ENCODE measurements around the gene DNAH8. TPM values are rescaled to one million over a fixed set of nuclear protein-coding genes. Genes with fewer than 3 reads are reported as not detected.

The DNAH8 gene
- total and polyA plus RNA-seq, 4 donors: 0.01 to 0.37 (median 0.11) TPM

DNA sequence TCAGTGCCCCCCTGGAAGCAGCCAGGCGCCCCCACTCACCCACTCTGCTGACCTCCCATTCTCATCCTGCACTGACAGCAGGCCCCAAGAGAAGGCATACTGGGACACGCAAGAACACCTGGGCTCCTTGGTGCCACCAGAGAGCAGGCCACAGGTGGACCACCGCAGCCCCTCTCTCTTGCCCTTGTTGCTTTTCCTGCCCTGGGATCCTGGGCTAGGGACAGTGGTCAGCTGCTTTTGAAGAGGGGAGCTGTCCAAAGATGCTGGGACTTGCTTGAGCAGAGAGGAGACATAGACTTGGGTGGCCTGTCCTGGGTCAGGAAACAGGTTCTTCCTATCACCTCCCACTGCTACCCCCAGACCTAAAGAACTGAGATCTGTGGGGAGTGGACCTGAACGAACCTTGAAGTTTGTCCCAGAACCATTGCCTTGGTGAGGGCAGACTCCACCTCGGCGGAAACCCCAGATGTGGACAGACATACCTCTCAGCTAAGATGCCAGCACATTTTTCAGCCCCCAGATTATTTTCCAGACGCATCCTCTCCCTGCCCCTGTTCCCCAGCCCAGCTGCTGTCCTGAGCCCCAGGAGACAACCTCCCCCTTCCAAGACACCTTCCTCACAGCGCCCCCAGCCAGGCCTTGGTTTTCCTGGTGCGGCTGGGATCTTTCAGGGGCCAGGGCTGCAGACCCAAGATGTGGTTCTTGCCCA, 334.6 kb downstream of the DNAH8 start:
- H3K36me3 ChIP-seq (ENCODE audit: control insufficient read depth in 4 of 4, insufficient read depth in 4 of 4, low read length in 4 of 4): no peaks in the 10 kb centered on the region
- TF ChIP-seq, protein P1, sequence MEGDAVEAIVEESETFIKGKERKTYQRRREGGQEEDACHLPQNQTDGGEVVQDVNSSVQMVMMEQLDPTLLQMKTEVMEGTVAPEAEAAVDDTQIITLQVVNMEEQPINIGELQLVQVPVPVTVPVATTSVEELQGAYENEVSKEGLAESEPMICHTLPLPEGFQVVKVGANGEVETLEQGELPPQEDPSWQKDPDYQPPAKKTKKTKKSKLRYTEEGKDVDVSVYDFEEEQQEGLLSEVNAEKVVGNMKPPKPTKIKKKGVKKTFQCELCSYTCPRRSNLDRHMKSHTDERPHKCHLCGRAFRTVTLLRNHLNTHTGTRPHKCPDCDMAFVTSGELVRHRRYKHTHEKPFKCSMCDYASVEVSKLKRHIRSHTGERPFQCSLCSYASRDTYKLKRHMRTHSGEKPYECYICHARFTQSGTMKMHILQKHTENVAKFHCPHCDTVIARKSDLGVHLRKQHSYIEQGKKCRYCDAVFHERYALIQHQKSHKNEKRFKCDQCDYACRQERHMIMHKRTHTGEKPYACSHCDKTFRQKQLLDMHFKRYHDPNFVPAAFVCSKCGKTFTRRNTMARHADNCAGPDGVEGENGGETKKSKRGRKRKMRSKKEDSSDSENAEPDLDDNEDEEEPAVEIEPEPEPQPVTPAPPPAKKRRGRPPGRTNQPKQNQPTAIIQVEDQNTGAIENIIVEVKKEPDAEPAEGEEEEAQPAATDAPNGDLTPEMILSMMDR (IDR thresholded peaks at IDR 0.05; ENCODE audit: control extremely low read depth, extremely low read depth): no peak
- DNase-seq (no peak), ATAC-seq (ENCODE audit: insufficient read depth, low FRiP score) (no peak)
- no peaks in the 10 kb centered on the region for H3K9me3 ChIP-seq (ENCODE audit: control insufficient read depth in 4 of 4, insufficient read depth in 3 of 4, low read length in 3 of 4)
- whole genome bisulfite sequencing, 2 donors: 89 to 90% methylated on average over 9 of the region's 9 CpGs
- H3K4me1 ChIP-seq (ENCODE audit: control insufficient read depth in 5 of 5, insufficient read depth in 5 of 5, low read length in 5 of 5): peaks cover 0 to 8% (median 0%) of the 10 kb centered on the region in 5 donors
- no peak overlapping the region for H3K9ac ChIP-seq (ENCODE audit: insufficient read depth in 1 of 2, low read length in 2 of 2)
- H3K27me3 ChIP-seq (ENCODE audit: control insufficient read depth in 3 of 3, insufficient read depth in 3 of 3, low read length in 2 of 3): peaks cover 0 to 50% (median 20%) of the 10 kb centered on the region in 3 donors
- no peak overlapping the region for H3K27ac ChIP-seq (ENCODE audit: low read depth in 1 of 2, low read length in 1 of 2)
- H3K4me3 ChIP-seq: no peak overlapping the region

DNA sequence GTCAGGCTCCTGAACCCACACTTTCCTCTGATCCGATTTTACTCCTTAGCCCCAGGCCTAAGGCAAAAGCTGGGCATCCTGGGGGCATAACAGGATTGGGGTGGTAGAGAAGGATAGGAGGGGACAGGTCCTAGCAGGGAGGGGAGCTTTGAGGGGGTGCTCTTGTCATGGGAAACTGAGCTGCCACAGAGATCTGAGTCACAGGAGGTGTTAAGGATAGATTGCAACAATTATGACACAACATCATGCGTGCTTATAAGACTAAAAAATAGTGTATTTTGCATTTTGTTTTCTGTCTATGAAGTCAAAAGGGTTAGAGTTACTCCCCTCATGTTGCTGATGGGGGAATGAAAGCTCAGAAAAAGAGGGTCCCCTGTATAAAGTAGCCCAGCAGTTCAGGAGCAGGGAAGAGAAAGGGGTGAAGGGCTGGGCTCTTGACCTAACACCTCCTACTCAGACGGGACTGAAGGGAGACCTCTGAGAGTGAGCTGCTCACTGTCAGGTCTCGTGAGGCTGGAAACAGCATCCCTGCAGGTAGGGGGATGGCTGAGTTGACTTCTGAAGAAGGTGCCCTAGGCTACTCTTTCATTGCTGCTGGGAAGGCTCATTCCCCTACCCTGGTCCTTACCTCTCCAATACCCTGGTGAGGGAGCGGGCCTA, 335.5 kb downstream of the DNAH8 start:
- Histone ChIP-seq H3K36me3 (ENCODE audit: control insufficient read depth in 4 of 4, insufficient read depth in 4 of 4, low read length in 4 of 4) (no peaks in the 10 kb centered on the region), H3K27ac (ENCODE audit: low read depth in 1 of 2, low read length in 1 of 2) (no peak overlapping the region), H3K9me3 (ENCODE audit: control insufficient read depth in 4 of 4, insufficient read depth in 3 of 4, low read length in 3 of 4) (no peaks in the 10 kb centered on the region), H3K27me3 (ENCODE audit: control insufficient read depth in 3 of 3, insufficient read depth in 3 of 3, low read length in 2 of 3) (peaks cover 0 to 50% (median 20%) of the 10 kb centered on the region in 3 donors), H3K4me3 (no peak overlapping the region), H3K4me1 (ENCODE audit: control insufficient read depth in 5 of 5, insufficient read depth in 5 of 5, low read length in 5 of 5) (peaks cover 0 to 8% (median 0%) of the 10 kb centered on the region in 5 donors), H3K9ac (ENCODE audit: insufficient read depth in 1 of 2, low read length in 2 of 2) (no peak overlapping the region)
- ATAC-seq (ENCODE audit: insufficient read depth, low FRiP score): no peak
- TF ChIP-seq, protein P1 (IDR thresholded peaks at IDR 0.05; ENCODE audit: control extremely low read depth, extremely low read depth): no peak
- 83 to 84% methylated on average over 5 of the region's 5 CpGs for WGBS, 2 donors
- no peak for DNase-seq

DNA sequence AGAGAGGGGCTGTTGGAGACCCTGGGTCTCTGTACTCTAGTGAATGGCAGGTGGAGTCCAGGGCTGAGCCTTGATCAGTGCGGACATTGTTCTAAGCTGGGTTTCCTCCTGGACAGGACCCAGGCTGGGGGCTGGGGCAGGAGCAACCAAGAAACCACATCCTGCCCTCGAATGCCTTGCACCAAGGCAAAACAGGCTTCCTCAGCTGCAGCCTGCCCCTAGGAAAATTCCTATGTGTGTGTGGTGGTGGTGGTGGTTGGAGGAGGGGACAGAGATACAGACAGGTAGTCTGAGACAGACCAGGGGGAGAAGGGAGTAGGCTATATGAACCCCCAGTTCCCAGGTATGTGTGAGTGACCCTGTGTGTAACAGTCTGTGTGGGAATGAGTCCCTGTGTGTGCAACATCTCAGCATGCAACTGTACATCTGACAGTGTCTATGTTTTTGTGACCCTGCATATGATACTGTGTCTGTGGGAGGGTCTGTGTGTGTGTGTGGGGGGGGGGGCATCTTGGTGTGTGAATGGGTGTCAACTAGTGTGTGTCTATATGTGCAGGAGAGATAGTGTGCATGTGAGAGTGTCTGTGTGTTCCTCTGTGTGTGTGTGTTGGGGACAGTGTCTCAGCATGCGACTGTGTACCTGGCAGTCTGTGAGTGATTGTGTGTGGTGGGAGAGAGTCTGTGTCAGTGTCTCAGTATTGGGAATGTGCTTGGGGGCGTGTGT, 336.4 kb downstream of the DNAH8 start:
- no peaks in the 10 kb centered on the region for H3K36me3 ChIP-seq (ENCODE audit: control insufficient read depth in 4 of 4, insufficient read depth in 4 of 4, low read length in 4 of 4)
- WGBS, 2 donors: 47 to 65% methylated on average over 4 of the region's 4 CpGs
- DNase-seq (no peak), ATAC-seq (ENCODE audit: insufficient read depth, low FRiP score) (no peak)
- TF ChIP-seq, protein P1 (IDR thresholded peaks at IDR 0.05; ENCODE audit: control extremely low read depth, extremely low read depth): no peak
- no peak overlapping the region for H3K9ac ChIP-seq (ENCODE audit: insufficient read depth in 1 of 2, low read length in 2 of 2)
- no peak overlapping the region for H3K4me3 ChIP-seq
- H3K27ac ChIP-seq (ENCODE audit: low read depth in 1 of 2, low read length in 1 of 2): no peak overlapping the region
- H3K9me3 ChIP-seq (ENCODE audit: control insufficient read depth in 4 of 4, insufficient read depth in 3 of 4, low read length in 3 of 4): no peaks in the 10 kb centered on the region
- H3K27me3 ChIP-seq (ENCODE audit: control insufficient read depth in 3 of 3, insufficient read depth in 3 of 3, low read length in 2 of 3): peaks cover 0 to 46% (median 20%) of the 10 kb centered on the region in 3 donors
- H3K4me1 ChIP-seq (ENCODE audit: control insufficient read depth in 5 of 5, insufficient read depth in 5 of 5, low read length in 5 of 5): peaks cover 0 to 8% (median 0%) of the 10 kb centered on the region in 5 donors
